MCF 10A (cell line): ENCODE measurements around the gene XYLT1. TPM values are rescaled to one million over a fixed set of nuclear protein-coding genes. Genes with fewer than 3 reads are reported as not detected.

ENCODE experiments used
- BruUV-seq: library from RNA; stranded (reverse); fragments of 400-500 nt; replicated peaks from 2 replicates; lab custom pipeline; 2021; lab: Mats Ljungman, UMichigan
- CTCF ChIA-PET: fragments of 300-600 bp; sonication (Branson Sonifier 250); formaldehyde crosslinking; extraction: SDS; loops from one replicate; lab custom pipeline; 2021; ENCODE audit warnings: antibody characterized with exemption, inconsistent platforms; lab: Yijun Ruan, JAX
- POLR2A ChIA-PET: fragments of 300-600, 350-650 bp; sonication (Branson Sonifier 250); formaldehyde crosslinking; extraction: SDS; loops from one replicate; lab custom pipeline; 2020; ENCODE audit warnings: antibody characterized with exemption, inconsistent platforms; lab: Yijun Ruan, JAX
- DNase-seq: peaks from one replicate; pipeline ENCODE4 v3.0.0-alpha.2; 2018; ENCODE audit not compliant: unreplicated experiment
- H3K27ac Mint-ChIP-seq: one replicate; pipeline ENCODE4 v1.8.0; 2022; ENCODE audit warnings: mild to moderate bottlenecking, low read depth, mixed read lengths; ENCODE audit not compliant: unreplicated experiment
- H3K27me3 Mint-ChIP-seq: one replicate; pipeline ENCODE4 v1.8.0; 2022; ENCODE audit warnings: mixed read lengths; ENCODE audit not compliant: insufficient read depth, unreplicated experiment
- H3K36me3 Mint-ChIP-seq: one replicate; pipeline ENCODE4 v1.8.0; 2022; ENCODE audit warnings: mild to moderate bottlenecking, moderate library complexity, mixed read lengths; ENCODE audit not compliant: insufficient read depth, unreplicated experiment
- H3K4me1 Mint-ChIP-seq: one replicate; pipeline ENCODE4 v1.8.0; 2022; ENCODE audit warnings: mixed read lengths; ENCODE audit not compliant: insufficient read depth, unreplicated experiment
- H3K4me3 Mint-ChIP-seq: one replicate; pipeline ENCODE4 v1.8.0; 2022; ENCODE audit warnings: mild to moderate bottlenecking, moderate library complexity, mixed read lengths; ENCODE audit not compliant: unreplicated experiment
- H3K9me3 Mint-ChIP-seq: one replicate; pipeline ENCODE4 v1.8.0; 2022; ENCODE audit warnings: mixed read lengths; ENCODE audit not compliant: unreplicated experiment
- CTCF ChIP-seq: fragments of 200-600 bp; IDR thresholded peaks from one replicate; pipeline ENCODE4 v1.8.0; 2022; ENCODE audit warnings: antibody characterized with exemption, mild to moderate bottlenecking; ENCODE audit not compliant: unreplicated experiment
- intact Hi-C: fragments of 100-400 bp; cut with micrococcal nuclease; formaldehyde crosslinking; loops from 2 replicates; pipeline ENCODE4 v1.14.1; 2022
- total RNA-seq: library from RNA; stranded (reverse); gene quantifications from 2 replicates; pipeline ENCODE4 v1.2.3, GENCODE V29; 2022

The XYLT1 gene
- total RNA-seq, 1 experiment from 2014 or later: not detected

GRCh38 chr16:17291289-17291688 is 179.5 kb downstream of the XYLT1 start:
- H3K4me3 Mint-ChIP-seq: no peak overlapping the region
- ChIA-PET CTCF (no interaction called here), POLR2A (no interaction called here)
- peaks cover 31% of the 10 kb centered on the region for H3K9me3 Mint-ChIP-seq
- no TSS peak for BruUV-seq
- no peaks in the 10 kb centered on the region for H3K36me3 Mint-ChIP-seq
- no peak for DNase-seq
- no peak overlapping the region for H3K27ac Mint-ChIP-seq
- TF ChIP-seq CTCF: no peak
- no peaks in the 10 kb centered on the region for H3K27me3 Mint-ChIP-seq
- no peaks in the 10 kb centered on the region for H3K4me1 Mint-ChIP-seq
- intact Hi-C loops: no loop called here

DNA sequence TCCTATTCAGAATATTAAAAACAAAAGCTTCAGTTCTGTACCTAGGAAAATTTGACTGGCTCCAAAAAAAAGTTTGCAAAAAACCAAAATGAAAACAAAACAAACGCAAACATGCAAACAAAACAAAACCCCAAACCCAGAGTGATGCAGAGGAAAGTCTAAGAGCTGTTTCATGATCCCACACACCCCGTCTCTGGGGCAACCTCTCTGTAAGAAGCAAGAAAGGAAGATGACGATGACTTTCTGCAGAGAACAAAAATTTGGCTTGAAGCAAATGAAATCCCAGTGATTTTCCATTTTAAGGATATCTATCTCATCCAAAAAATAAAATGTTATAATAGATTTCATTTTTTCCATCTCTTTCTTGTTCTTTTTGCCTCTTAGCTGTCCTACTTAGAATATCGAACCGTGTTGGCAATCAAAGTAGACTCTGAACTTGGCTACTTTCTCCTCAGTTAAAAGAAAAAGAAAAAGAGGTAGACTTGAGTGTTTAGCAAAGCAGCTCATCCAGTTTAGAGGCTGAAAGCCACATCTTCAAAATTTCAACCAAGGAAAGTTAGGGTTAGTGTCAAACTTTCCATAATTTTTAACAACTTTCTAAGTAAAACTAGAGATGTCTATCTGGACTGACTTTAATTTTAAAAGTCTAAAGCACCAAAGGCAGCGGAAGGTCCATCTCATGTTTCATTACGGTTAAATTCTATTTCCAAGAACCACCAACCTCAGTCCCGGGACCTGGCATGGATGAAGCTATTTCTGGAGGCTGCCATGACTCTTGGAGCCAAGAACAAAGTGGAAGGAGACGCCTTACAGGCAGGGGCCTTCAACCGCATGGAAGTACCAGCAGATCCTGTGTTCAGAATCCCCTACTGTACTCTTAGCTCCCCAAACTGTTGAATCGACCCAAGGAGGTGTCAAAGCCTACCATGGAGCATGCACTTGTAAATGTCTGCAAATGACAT is 180.8 kb downstream of the XYLT1 start:
- TF ChIP-seq CTCF: no peak
- ChIA-PET POLR2A (no interaction called here), CTCF (no interaction called here)
- Mint-ChIP-seq H3K36me3 (no peaks in the 10 kb centered on the region), H3K27ac (no peak overlapping the region), H3K4me1 (no peaks in the 10 kb centered on the region), H3K27me3 (no peaks in the 10 kb centered on the region), H3K4me3 (no peak overlapping the region), H3K9me3 (peaks cover 38% of the 10 kb centered on the region)
- BruUV-seq: no TSS peak
- intact Hi-C loops: no loop called here
- DNase-seq: no peak

DNA sequence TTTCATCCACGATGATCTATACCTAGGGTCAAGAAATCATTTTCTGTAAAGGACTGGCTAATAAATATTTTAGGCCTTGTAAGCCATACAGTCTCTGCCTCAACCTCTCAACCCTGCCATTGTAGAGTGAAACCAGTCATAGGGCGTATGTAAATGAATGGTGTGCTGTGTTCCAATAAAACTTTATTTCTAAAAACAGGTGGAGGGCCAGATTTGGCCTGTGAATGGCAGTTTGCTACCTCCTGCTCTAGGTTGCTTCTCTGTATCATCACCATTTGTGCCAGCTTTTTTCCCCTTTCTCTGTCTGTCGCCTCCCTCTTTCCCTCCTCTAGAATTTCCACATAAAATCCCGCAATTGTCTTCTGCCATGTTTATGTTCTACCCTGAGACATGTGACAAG is 181.7 kb downstream of the XYLT1 start:
- no peak overlapping the region for H3K27ac Mint-ChIP-seq
- no peaks in the 10 kb centered on the region for H3K4me1 Mint-ChIP-seq
- BruUV-seq: no TSS peak
- DNase-seq: no peak
- TF ChIP-seq CTCF: no peak
- no peak overlapping the region for H3K4me3 Mint-ChIP-seq
- ChIA-PET CTCF (no interaction called here), POLR2A (no interaction called here)
- intact Hi-C loops: no loop called here
- H3K9me3 Mint-ChIP-seq: peaks cover 44% of the 10 kb centered on the region
- H3K36me3 Mint-ChIP-seq: peaks cover 4% of the 10 kb centered on the region
- no peaks in the 10 kb centered on the region for H3K27me3 Mint-ChIP-seq

DNA sequence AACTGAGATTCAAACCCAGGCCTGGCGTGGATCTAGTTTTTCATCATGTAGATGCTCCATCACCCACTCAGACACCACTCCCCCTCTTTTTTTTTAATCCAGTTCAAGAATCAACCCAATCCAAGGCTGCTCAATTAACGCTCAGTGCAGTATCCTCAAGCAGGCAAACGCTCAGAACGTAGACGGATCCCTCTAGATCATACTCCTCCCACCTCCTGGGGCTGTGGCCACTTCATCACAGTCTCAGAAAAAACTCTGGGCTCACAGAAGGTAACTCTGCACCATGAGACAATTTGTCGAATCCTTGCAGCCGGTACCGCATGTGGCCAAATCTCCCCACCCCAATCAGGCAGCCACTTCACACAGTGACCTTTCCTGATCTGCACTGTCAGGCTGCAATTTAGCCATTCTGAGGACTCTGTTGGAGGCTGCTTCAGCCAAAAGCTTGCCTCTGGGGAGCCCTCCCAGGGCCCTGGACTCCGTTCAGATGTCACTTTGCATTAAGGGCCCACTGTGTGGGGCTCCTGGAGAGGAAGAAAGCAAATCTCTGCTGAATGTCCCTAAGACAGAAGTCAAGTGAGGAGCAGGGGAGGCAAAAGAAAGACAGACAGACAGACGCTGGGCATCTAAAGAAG is 183.5 kb downstream of the XYLT1 start:
- BruUV-seq: no TSS peak
- POLR2A ChIA-PET: no interaction called here
- H3K27me3 Mint-ChIP-seq: no peaks in the 10 kb centered on the region
- intact Hi-C loops: no loop called here
- no peak for DNase-seq
- CTCF ChIA-PET: no interaction called here
- peaks cover 5% of the 10 kb centered on the region for H3K36me3 Mint-ChIP-seq
- H3K4me3 Mint-ChIP-seq: no peak overlapping the region
- no peak overlapping the region for H3K27ac Mint-ChIP-seq
- peaks cover 54% of the 10 kb centered on the region for H3K9me3 Mint-ChIP-seq
- no peaks in the 10 kb centered on the region for H3K4me1 Mint-ChIP-seq
- TF ChIP-seq CTCF: no peak
